Smooth muscle cell (in vitro differentiated cells): Measurements from ENCODE around the gene NBEAL2. TPM values are rescaled to one million over a fixed set of nuclear protein-coding genes. Genes with fewer than 3 reads are reported as not detected.

ENCODE experiments used
- DNase-seq: peaks from one replicate; lab custom pipeline; 2025; ENCODE audit not compliant: unreplicated experiment; lab: John Stamatoyannopoulos, UW
- H2AFZ ChIP-seq: fragments of 200-600 bp; sonication (generic); 2 replicates; pipeline ENCODE4 v1.6.0; 2016; ENCODE audit warnings: antibody characterized with exemption, low read depth, mild to moderate bottlenecking
- H3F3A ChIP-seq: fragments of 200-600 bp; sonication (generic); 2 replicates; pipeline ENCODE4 v1.6.0; 2017; ENCODE audit warnings: antibody characterized with exemption, low read depth
- H3K27ac ChIP-seq: fragments of 200-600 bp; sonication (generic); 2 replicates; pipeline ENCODE4 v1.5.1; 2016; ENCODE audit warnings: low read depth, mild to moderate bottlenecking
- H3K27me3 ChIP-seq: fragments of 200-600 bp; sonication (generic); 2 replicates; pipeline ENCODE4 v1.6.1; 2016; ENCODE audit warnings: low read depth, mild to moderate bottlenecking
- H3K36me3 ChIP-seq: fragments of 200-600 bp; sonication (generic); 2 replicates; pipeline ENCODE4 v1.5.1; 2016; ENCODE audit warnings: low read depth
- H3K4me1 ChIP-seq: fragments of 200-600 bp; sonication (generic); 2 replicates; pipeline ENCODE4 v1.5.1; 2016; ENCODE audit warnings: low read depth
- H3K4me2 ChIP-seq: fragments of 200-600 bp; sonication (generic); 2 replicates; pipeline ENCODE4 v1.6.0; 2016; ENCODE audit warnings: mild to moderate bottlenecking
- H3K4me3 ChIP-seq: fragments of 200-600 bp; sonication (generic); 2 replicates; pipeline ENCODE4 v1.5.1; 2016; ENCODE audit warnings: mild to moderate bottlenecking
- H3K79me2 ChIP-seq: fragments of 200-600 bp; sonication (generic); 2 replicates; pipeline ENCODE4 v1.6.0; 2016; ENCODE audit warnings: low read depth, mild to moderate bottlenecking
- H3K9ac ChIP-seq: fragments of 200-600 bp; sonication (generic); 2 replicates; pipeline ENCODE4 v1.6.0; 2016; ENCODE audit warnings: low read depth
- H3K9me3 ChIP-seq: fragments of 200-600 bp; sonication (generic); replicated peaks from 2 replicates; pipeline ENCODE4 v1.5.1; 2016; ENCODE audit warnings: low read depth
- H4K20me1 ChIP-seq: fragments of 200-600 bp; sonication (generic); 2 replicates; pipeline ENCODE4 v1.6.0; 2016; ENCODE audit warnings: low read depth
- CTCF ChIP-seq: fragments of 200-600 bp; sonication (generic); IDR thresholded peaks from 2 replicates; pipeline ENCODE4 v1.5.1; 2017; ENCODE audit warnings: borderline replicate concordance, mild to moderate bottlenecking, antibody characterized with exemption; ENCODE audit not compliant: insufficient read depth, poor library complexity, severe bottlenecking
- WGBS: methylation state at CpG from one replicate; pipeline ENCODE4 v1.1.7; 2016; ENCODE audit warnings: low lambda C conversion rate; 5-methylcytosine and 5-hydroxymethylcytosine counted together
- polyA plus RNA-seq: library from polyadenylated mRNA; unstranded; fragments of >200 nt; fragmentation: Nextera tagmentation; extraction: Ambion mirVana; gene quantifications from 2 replicates; pipeline ENCODE4 v1.2.1, GENCODE V29; 2016
- total RNA-seq: library from RNA; depleted of rRNA; stranded (reverse); fragments of >200 nt; gene quantifications from 2 replicates; pipeline ENCODE4 v1.2.3, GENCODE V29; 2014

NBEAL2 gene
- total and polyA plus RNA-seq, 2 experiments from 2014 or later: 4.1 to 11.9 TPM

- no peaks in the 10 kb centered on the region for H3K27me3 ChIP-seq
- H3K27ac ChIP-seq: no peak overlapping the region
- no peak overlapping the region for H3K4me2 ChIP-seq
- H3K79me2 ChIP-seq: no peaks in the 10 kb centered on the region
- no peak for TF ChIP-seq CTCF
- H3K9me3 ChIP-seq: no peaks in the 10 kb centered on the region
- no peak overlapping the region for H2AFZ ChIP-seq
- H3K36me3 ChIP-seq: no peaks in the 10 kb centered on the region
- H3F3A ChIP-seq: no peaks in the 10 kb centered on the region
- H3K4me3 ChIP-seq: no peak overlapping the region
- no peaks in the 10 kb centered on the region for H4K20me1 ChIP-seq
- DNase-seq: no peak
- no peak overlapping the region for H3K9ac ChIP-seq
- 97% methylated on average over 27 of the region's 29 CpGs for WGBS
- no peaks in the 10 kb centered on the region for H3K4me1 ChIP-seq
These were observed 15.6 kb downstream of the NBEAL2 start for GRCh38 chr3:46994801-46995731.

GRCh38 chr3:46995901-46996562 lies 16.6 kb downstream of the NBEAL2 start:
- Histone ChIP-seq H3K4me3 (no peak overlapping the region), H3K9me3 (no peaks in the 10 kb centered on the region), H3K4me2 (no peak overlapping the region), H3K27me3 (no peaks in the 10 kb centered on the region), H3K9ac (no peak overlapping the region), H3K79me2 (no peaks in the 10 kb centered on the region), H3K27ac (no peak overlapping the region), H4K20me1 (no peaks in the 10 kb centered on the region), H3K4me1 (no peaks in the 10 kb centered on the region), H3F3A (no peaks in the 10 kb centered on the region), H3K36me3 (no peaks in the 10 kb centered on the region), H2AFZ (no peak overlapping the region)
- WGBS: 99% methylated on average over 22 of the region's 22 CpGs
- DNase-seq: no peak
- no peak for TF ChIP-seq CTCF

- no peaks in the 10 kb centered on the region for H3F3A ChIP-seq
- TF ChIP-seq CTCF: no peak
- H3K4me1 ChIP-seq: no peaks in the 10 kb centered on the region
- 91% methylated on average over 11 of the region's 12 CpGs for WGBS
- no peak overlapping the region for H3K4me2 ChIP-seq
- H3K9me3 ChIP-seq: no peaks in the 10 kb centered on the region
- H4K20me1 ChIP-seq: no peaks in the 10 kb centered on the region
- no peak overlapping the region for H3K4me3 ChIP-seq
- no peaks in the 10 kb centered on the region for H3K79me2 ChIP-seq
- no peak for DNase-seq
- no peak overlapping the region for H2AFZ ChIP-seq
- no peak overlapping the region for H3K27ac ChIP-seq
- no peaks in the 10 kb centered on the region for H3K27me3 ChIP-seq
- no peak overlapping the region for H3K9ac ChIP-seq
- no peaks in the 10 kb centered on the region for H3K36me3 ChIP-seq
These were observed 17.4 kb downstream of the NBEAL2 start for GRCh38 chr3:46996689-46997452.
